Lung (tissue), 12 donors: ENCODE measurements around the gene LRRC57. TPM values are rescaled to one million over a fixed set of nuclear protein-coding genes. Genes with fewer than 3 reads are reported as not detected.
"Not testable (repeated sequence)": the region's sequence is repeated elsewhere in the genome, so short reads cannot be mapped to it uniquely, and the experiment has no call there.

Source experiments
- ATAC-seq: fragments of 200-7000 bp; cut with Tn5 transposase; one replicate; pipeline ENCODE4 v1.9.1; 2020; ENCODE audit warnings: moderate number of reproducible peaks; ENCODE audit not compliant: insufficient read depth, low FRiP score
- DNase-seq, 3 donors: peaks; one replicate each; pipeline ENCODE4 v3.0.0-alpha.2; 2013 to 2017
- H3K27ac ChIP-seq, 2 donors: one replicate each; pipeline ENCODE4 v1.5.1; 2013; ENCODE audit warnings: mild to moderate bottlenecking in 2 of 2, moderate library complexity in 2 of 2, control low read depth in 1 of 2, inconsistent platforms in 1 of 2, low read depth in 1 of 2, low read length in 1 of 2
- H3K27me3 ChIP-seq, 3 donors: one replicate each; pipeline ENCODE4 v1.5.1; 2013; ENCODE audit warnings: low read length in 2 of 3; ENCODE audit not compliant: control insufficient read depth in 3 of 3, insufficient read depth in 3 of 3
- H3K36me3 ChIP-seq, 4 donors: one replicate each; pipeline ENCODE4 v1.5.1; 2013; ENCODE audit warnings: low read length in 4 of 4, mild to moderate bottlenecking in 1 of 4, moderate library complexity in 1 of 4; ENCODE audit not compliant: control insufficient read depth in 4 of 4, insufficient read depth in 4 of 4
- H3K4me1 ChIP-seq, 5 donors: one replicate each; pipeline ENCODE4 v1.5.1; 2013; ENCODE audit warnings: low read length in 5 of 5, mild to moderate bottlenecking in 2 of 5, moderate library complexity in 1 of 5; ENCODE audit not compliant: control insufficient read depth in 5 of 5, insufficient read depth in 5 of 5
- H3K4me3 ChIP-seq: one replicate; pipeline ENCODE4 v1.5.1; 2013; ENCODE audit warnings: mild to moderate bottlenecking, control low read depth, moderate library complexity
- H3K9ac ChIP-seq, 2 donors: one replicate each; pipeline ENCODE4 v1.5.1; 2013; ENCODE audit warnings: low read length in 2 of 2, control low read depth in 1 of 2; ENCODE audit not compliant: insufficient read depth in 1 of 2
- H3K9me3 ChIP-seq, 4 donors: one replicate each; pipeline ENCODE4 v1.5.1; 2013; ENCODE audit warnings: low read length in 3 of 4, mild to moderate bottlenecking in 1 of 4, moderate library complexity in 1 of 4; ENCODE audit not compliant: control insufficient read depth in 4 of 4, insufficient read depth in 3 of 4
- WGBS, 2 donors: extraction: QIAGEN DNeasy Blood & Tissue Kit; methylation state at CpG; one replicate each; pipeline ENCODE4 v1.1.7; 2013; 5-methylcytosine and 5-hydroxymethylcytosine counted together
- polyA plus RNA-seq, 2 donors: library from polyadenylated mRNA; stranded (reverse); fragments of 200-250 nt; gene quantifications; one replicate each; pipeline ENCODE4 v1.2.1, GENCODE V29; 2013
- total RNA-seq, 2 donors: library from RNA; depleted of rRNA in 1 of 2; stranded (reverse); fragments of >200 nt in 1 of 2; gene quantifications; one replicate each; pipeline ENCODE4 v1.2.1, GENCODE V29; 2014 to 2021
- TF ChIP-seq, protein P1 (sequence below): IDR thresholded peaks from 2 replicates; pipeline ENCODE4 v1.5.1; 2012; ENCODE audit warnings: mild to moderate bottlenecking; ENCODE audit errors: control extremely low read depth, extremely low read depth
- donor health status: control.
- donor health status: control.
- donor health status: Bipolar disorder and iron deficiency.
- donor health status: healthy.
- donor health status: DM: yes; HTN: yes; CAD: no.

Gene LRRC57
- total and polyA plus RNA-seq, 4 donors = 6.9 to 31.9 (median 19.1) TPM

DNA sequence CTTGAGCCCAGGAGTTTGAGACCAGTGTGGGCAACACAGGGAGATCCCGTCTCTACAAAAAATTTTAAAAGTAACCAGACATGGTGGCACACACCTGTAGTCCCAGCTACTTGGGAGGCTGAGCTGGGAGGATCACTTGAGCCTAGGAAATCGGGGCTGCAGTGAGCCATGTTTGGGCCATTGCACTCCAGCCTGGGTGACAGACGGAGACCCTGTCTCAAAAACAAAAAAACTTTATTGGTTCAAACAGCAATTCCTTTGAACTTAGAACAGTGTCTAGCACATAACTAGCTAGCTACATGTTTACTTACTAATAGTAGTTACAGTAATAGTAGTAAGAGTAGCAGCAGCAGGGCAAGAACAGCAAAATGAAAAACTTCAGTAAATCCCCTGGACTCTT, 10.1 kb upstream of the LRRC57 start:
- no peaks in the 10 kb centered on the region for H3K4me1 ChIP-seq
- DNase-seq (no peak), ATAC-seq (no peak)
- H3K36me3 ChIP-seq = peaks cover 7 to 18% (median 12%) of the 10 kb centered on the region in 4 donors
- no peak overlapping the region for H3K4me3 ChIP-seq
- no peak overlapping the region for H3K9ac ChIP-seq
- H3K27me3 ChIP-seq = no peaks in the 10 kb centered on the region
- TF ChIP-seq, protein P1, sequence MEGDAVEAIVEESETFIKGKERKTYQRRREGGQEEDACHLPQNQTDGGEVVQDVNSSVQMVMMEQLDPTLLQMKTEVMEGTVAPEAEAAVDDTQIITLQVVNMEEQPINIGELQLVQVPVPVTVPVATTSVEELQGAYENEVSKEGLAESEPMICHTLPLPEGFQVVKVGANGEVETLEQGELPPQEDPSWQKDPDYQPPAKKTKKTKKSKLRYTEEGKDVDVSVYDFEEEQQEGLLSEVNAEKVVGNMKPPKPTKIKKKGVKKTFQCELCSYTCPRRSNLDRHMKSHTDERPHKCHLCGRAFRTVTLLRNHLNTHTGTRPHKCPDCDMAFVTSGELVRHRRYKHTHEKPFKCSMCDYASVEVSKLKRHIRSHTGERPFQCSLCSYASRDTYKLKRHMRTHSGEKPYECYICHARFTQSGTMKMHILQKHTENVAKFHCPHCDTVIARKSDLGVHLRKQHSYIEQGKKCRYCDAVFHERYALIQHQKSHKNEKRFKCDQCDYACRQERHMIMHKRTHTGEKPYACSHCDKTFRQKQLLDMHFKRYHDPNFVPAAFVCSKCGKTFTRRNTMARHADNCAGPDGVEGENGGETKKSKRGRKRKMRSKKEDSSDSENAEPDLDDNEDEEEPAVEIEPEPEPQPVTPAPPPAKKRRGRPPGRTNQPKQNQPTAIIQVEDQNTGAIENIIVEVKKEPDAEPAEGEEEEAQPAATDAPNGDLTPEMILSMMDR = no peak
- 97 to 100% methylated on average over 3 of the region's 3 CpGs for WGBS, 2 donors
- H3K9me3 ChIP-seq = no peaks in the 10 kb centered on the region
- no peak overlapping the region for H3K27ac ChIP-seq

DNA sequence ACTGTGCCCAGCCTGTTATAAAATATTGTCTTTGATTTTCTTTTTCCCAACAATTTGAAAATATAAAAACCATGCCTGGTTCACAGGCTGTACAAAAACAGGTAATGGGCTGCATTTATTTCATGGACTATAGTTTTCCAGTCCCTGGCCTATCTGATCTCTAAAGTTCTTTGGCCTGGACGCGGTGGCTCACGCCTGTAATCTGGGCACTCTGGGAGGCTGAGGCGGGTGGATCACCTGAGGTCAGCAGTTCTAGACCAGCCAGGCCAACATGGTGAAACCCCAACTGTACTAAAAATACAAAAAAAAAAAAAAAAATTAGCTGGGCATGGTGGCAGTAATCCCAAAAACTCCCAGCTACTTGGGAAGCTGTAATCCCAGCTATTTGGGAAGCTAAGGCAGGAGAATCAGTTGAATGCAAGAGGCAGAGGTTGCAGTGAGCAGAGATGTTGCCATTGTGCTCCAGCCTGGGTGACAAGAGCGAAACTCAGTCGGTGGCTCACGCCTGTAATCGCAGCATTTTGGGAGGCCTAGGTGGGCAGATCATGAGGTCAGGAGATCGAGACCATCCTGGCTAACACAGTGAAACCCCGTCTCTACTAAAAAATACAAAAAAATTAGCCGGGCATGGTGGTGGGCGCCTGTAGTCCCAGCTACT, 8.1 kb upstream of the LRRC57 start:
- not testable (repeated sequence) for H3K4me1 ChIP-seq, DNase-seq, H3K4me3 ChIP-seq, H3K9ac ChIP-seq, ATAC-seq, H3K9me3 ChIP-seq, H3K27me3 ChIP-seq
- Histone ChIP-seq H3K36me3 (peaks cover 3 to 11% (median 8%) of the 10 kb centered on the region in 4 donors), H3K27ac (peak overlapping the region in 1 of 2 donors; percentile 31)
- WGBS, 2 donors = 94 to 96% methylated on average over 10 to 11 of the region's 12 CpGs

DNA sequence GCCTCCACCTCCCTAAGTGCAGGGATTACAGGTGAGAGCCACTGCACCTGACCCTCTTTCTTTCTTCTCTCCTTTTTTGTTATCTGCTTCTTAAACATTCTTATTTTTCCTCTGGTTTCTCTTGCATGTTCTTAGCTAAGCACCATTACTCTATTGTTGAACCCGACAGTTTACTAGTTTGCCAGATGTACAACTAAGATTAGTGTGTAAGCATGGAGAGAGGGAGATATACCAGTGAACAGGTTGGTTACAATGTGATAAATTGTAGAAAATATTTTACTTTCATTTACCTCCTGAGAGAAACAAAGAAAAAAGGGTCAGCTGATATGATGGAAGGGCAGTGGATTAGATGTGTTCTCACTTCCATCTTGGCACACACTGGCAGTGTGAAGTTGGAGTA, 5.0 kb upstream of the LRRC57 start:
- WGBS, 2 donors = 91 to 95% methylated on average over 1 of the region's 1 CpG
- no peak overlapping the region for H3K27ac ChIP-seq

DNA sequence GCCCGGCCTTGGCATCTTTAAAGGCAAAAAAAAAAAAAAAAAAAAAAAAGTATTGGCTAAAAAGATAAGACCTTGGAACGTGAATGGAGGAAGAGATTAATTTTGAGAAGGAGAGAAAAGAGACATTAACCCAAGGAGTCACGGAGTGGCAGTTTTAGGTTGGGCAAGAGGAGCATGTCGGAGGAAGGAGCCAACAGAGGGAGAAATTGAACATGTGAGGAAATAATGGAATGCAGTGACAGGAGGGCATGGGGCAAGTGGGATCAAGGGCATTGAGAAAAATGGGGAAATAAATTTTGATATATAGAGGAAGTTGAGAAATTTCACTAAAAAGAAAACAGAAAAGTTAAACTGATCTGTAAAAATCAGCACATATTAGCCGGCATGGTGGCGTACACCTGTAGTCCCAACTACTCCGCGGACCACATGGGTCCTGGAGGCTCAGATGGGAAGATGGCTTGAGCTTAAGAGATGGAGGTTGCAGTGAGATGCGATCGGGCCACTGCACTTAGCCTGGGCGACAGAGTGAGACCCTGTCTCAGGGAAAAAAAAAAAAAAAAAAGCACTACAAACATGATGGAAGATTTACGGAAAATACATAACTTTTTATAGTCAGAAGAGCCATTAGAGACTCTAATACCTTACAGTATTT, 1.3 kb upstream of the LRRC57 start:
- Histone ChIP-seq H3K27me3 (no peaks in the 10 kb centered on the region), H3K36me3 (peaks cover 0 to 8% (median 5%) of the 10 kb centered on the region in 4 donors), H3K9me3 (no peaks in the 10 kb centered on the region), H3K27ac (peak overlapping the region in 1 of 2 donors; percentile 43), H3K9ac (no peak overlapping the region), H3K4me3 (no peak overlapping the region), H3K4me1 (peaks cover 4 to 15% (median 5%) of the 10 kb centered on the region in 5 donors)
- DNase-seq (peak in 1 of 3 donors; percentile 4), ATAC-seq (no peak)
- WGBS, 2 donors = 46 to 63% methylated on average over 12 of the region's 12 CpGs
- TF ChIP-seq, protein P1 = no peak

More for the DNA sequence above, 5.0 kb upstream of the LRRC57 start:
- Histone ChIP-seq H3K4me3 (no peak overlapping the region), H3K27me3 (no peaks in the 10 kb centered on the region), H3K36me3 (peaks cover 0 to 2% (median under 1%) of the 10 kb centered on the region in 4 donors), H3K9ac (no peak overlapping the region), H3K4me1 (peaks cover 0 to 5% (median 0%) of the 10 kb centered on the region in 5 donors), H3K9me3 (no peaks in the 10 kb centered on the region)
- ATAC-seq (no peak), DNase-seq (no peak)
- TF ChIP-seq, protein P1 = no peak
